Kidney epithelial cell (primary cell): ENCODE measurements around the gene CHTF18. TPM values are rescaled to one million over a fixed set of nuclear protein-coding genes. Genes with fewer than 3 reads are reported as not detected.

Experiments used
- DNase-seq: peaks from one replicate; pipeline ENCODE4 v3.0.0-alpha.2; 2010; ENCODE audit warnings: low read depth
- H3K27me3 ChIP-seq: 2 replicates; pipeline ENCODE4 v1.6.0; 2011; ENCODE audit warnings: low read length; ENCODE audit not compliant: control insufficient read depth, insufficient read depth
- H3K36me3 ChIP-seq: 2 replicates; pipeline ENCODE4 v1.5.1; 2011; ENCODE audit warnings: low read length; ENCODE audit not compliant: control insufficient read depth, insufficient read depth
- H3K4me3 ChIP-seq: 2 replicates; pipeline ENCODE4 v1.5.1; 2011; ENCODE audit warnings: low read depth, mild to moderate bottlenecking, control low read depth, low read length
- CTCF ChIP-seq: IDR thresholded peaks from 2 replicates; pipeline ENCODE4 v1.5.1; 2011; ENCODE audit warnings: mild to moderate bottlenecking, moderate library complexity, low read length, control low read depth, inconsistent platforms; ENCODE audit not compliant: insufficient read depth, poor library complexity, severe bottlenecking
- total RNA-seq: library from RNA; depleted of rRNA; stranded (reverse); fragments of >200 nt; gene quantifications from 2 replicates; pipeline ENCODE4 v1.2.3, GENCODE V29; 2015

Gene CHTF18
- total RNA-seq, 1 donor from 2014 or later = 23.9 TPM

- H3K36me3 ChIP-seq = no peaks in the 10 kb centered on the region
- H3K4me3 ChIP-seq = no peak overlapping the region
- peaks cover 21% of the 10 kb centered on the region for H3K27me3 ChIP-seq
- no peak for DNase-seq
- TF ChIP-seq CTCF = no peak
These were observed 6.9 kb upstream of the CHTF18 start for GRCh38 chr16:781346-782010.

DNA sequence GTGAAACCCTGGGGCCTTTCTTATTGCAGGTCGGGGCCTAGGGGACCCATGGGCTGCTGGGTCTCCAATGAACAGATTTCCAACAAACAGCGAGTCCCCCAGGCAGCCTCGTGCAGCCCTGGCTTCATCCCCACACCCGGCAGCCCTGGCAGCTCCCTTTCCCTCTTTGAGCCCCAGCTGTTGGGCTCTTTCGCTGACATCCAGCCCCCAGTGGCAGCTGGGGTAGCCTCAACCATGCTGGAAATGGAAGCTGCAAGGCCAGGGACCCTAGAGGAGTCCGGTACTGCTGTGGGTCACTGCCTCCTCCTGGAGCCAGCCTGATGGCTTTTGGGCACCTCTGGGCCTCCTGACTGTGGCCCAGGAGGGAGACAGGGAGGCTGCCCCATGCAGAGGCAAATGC, 6.2 kb upstream of the CHTF18 start:
- no peak for TF ChIP-seq CTCF

GRCh38 chr16:782766-783403, 5.5 kb upstream of the CHTF18 start:
- Histone ChIP-seq H3K27me3 (peaks cover 21% of the 10 kb centered on the region), H3K36me3 (no peaks in the 10 kb centered on the region), H3K4me3 (no peak overlapping the region)
- DNase-seq = no peak
- TF ChIP-seq CTCF = no peak

More for the DNA sequence above, 6.2 kb upstream of the CHTF18 start:
- H3K36me3 ChIP-seq = no peaks in the 10 kb centered on the region
- H3K4me3 ChIP-seq = no peak overlapping the region
- DNase-seq = no peak
- H3K27me3 ChIP-seq = peaks cover 21% of the 10 kb centered on the region

- TF ChIP-seq CTCF = no peak
- Histone ChIP-seq H3K27me3 (peaks cover 21% of the 10 kb centered on the region), H3K36me3 (no peaks in the 10 kb centered on the region), H3K4me3 (no peak overlapping the region)
- no peak for DNase-seq
These were observed 4.8 kb upstream of the CHTF18 start for GRCh38 chr16:783404-784161.

- Histone ChIP-seq H3K27me3 (peaks cover 21% of the 10 kb centered on the region), H3K36me3 (no peaks in the 10 kb centered on the region), H3K4me3 (no peak overlapping the region)
- no peak for TF ChIP-seq CTCF
- no peak for DNase-seq
These were observed 4.0 kb upstream of the CHTF18 start for GRCh38 chr16:784431-784830.
